K562 (cell line): ENCODE data around the gene NRTN. TPM values are rescaled to one million over a fixed set of nuclear protein-coding genes. Genes with fewer than 3 reads are reported as not detected.
A peak's percentile ranks its signal among the peaks of the same experiment; 100 is the strongest.

Source experiments
- CREB1 ChIP-seq, 2 experiments: sonication (generic) in 1 of 2; formaldehyde crosslinking in 1 of 2; IDR thresholded peaks; 2 replicates each; pipeline versions ENCODE4 v1.6.1 to v1.8.0; 2012 to 2022; ENCODE audit warnings: inconsistent platforms in 1 of 2, mild to moderate bottlenecking in 1 of 2, missing genetic modification reagents in 1 of 2, moderate library complexity in 1 of 2
- NELFE ChIP-seq: IDR thresholded peaks from 2 replicates; pipeline ENCODE4 v1.6.1; 2011; ENCODE audit warnings: mild to moderate bottlenecking; ENCODE audit not compliant: insufficient read depth, insufficient read length
- POLR2G ChIP-seq: fragments of 200-400 bp; formaldehyde crosslinking; IDR thresholded peaks from 2 replicates; pipeline ENCODE4 v1.6.1; 2017; ENCODE audit warnings: low read depth, mild to moderate bottlenecking, antibody characterized with exemption, low read length, moderate library complexity
- SFPQ ChIP-seq: fragments of 200-400 bp; formaldehyde crosslinking; IDR thresholded peaks from 2 replicates; pipeline ENCODE4 v1.6.1; 2017; ENCODE audit warnings: mild to moderate bottlenecking, low read depth, low read length, moderate library complexity
- TFE3 ChIP-seq: fragments of 450-650 bp; formaldehyde crosslinking; IDR thresholded peaks from 2 replicates; pipeline ENCODE4 v1.4.0; 2020; ENCODE audit warnings: mild to moderate bottlenecking, mixed read lengths
- polyA plus RNA-seq, 8 experiments: library from polyadenylated mRNA; depleted of rRNA in 4 of 8; stranded (reverse) in 5 of 8; unstranded in 3 of 8; fragments of >200 nt; fragmentation: Nextera tagmentation in 2 of 8; fragmentation: Illumina TruSeq in 1 of 8; extraction: Ambion mirVana in 2 of 8; extraction: Trizol in 1 of 8; gene quantifications; 2 replicates each; pipeline versions ENCODE4 v1.2.1 to v1.2.3, GENCODE V29; 2011 to 2014; ENCODE audit warnings: inconsistent platforms in 1 of 8, missing spikeins in 1 of 8
- total RNA-seq, 7 experiments: library from RNA; depleted of rRNA in 6 of 7; stranded (reverse); fragments of >200 nt in 6 of 7; fragmentation: Illumina TruSeq in 2 of 7; extraction: Trizol in 2 of 7; gene quantifications; 2 replicates each; pipeline versions ENCODE4 v1.2.1 to v1.2.3, GENCODE V29; 2011 to 2021; ENCODE audit warnings: low replicate concordance in 1 of 7
- TF ChIP-seq, protein P1 (sequence below): sonication (generic); formaldehyde crosslinking; IDR thresholded peaks from 2 replicates; pipeline ENCODE4 v1.8.1; 2023; ENCODE audit warnings: mild to moderate bottlenecking, missing genetic modification reagents
- TF ChIP-seq, protein P2 (sequence below): IDR thresholded peaks from 2 replicates; pipeline ENCODE4 v1.6.1; 2011; ENCODE audit warnings: borderline replicate concordance, low read depth, mild to moderate bottlenecking, moderate library complexity, low read length; ENCODE audit not compliant: insufficient read depth, poor library complexity, severe bottlenecking

Gene NRTN
- total and polyA plus RNA-seq, 9 of the 15 experiments (the other 6 are each of a cell fraction or from before 2014, with no cell fraction given): 0.62 to 8.1 (median 1.6) TPM; not detected in 2

- TF ChIP-seq, protein P1, sequence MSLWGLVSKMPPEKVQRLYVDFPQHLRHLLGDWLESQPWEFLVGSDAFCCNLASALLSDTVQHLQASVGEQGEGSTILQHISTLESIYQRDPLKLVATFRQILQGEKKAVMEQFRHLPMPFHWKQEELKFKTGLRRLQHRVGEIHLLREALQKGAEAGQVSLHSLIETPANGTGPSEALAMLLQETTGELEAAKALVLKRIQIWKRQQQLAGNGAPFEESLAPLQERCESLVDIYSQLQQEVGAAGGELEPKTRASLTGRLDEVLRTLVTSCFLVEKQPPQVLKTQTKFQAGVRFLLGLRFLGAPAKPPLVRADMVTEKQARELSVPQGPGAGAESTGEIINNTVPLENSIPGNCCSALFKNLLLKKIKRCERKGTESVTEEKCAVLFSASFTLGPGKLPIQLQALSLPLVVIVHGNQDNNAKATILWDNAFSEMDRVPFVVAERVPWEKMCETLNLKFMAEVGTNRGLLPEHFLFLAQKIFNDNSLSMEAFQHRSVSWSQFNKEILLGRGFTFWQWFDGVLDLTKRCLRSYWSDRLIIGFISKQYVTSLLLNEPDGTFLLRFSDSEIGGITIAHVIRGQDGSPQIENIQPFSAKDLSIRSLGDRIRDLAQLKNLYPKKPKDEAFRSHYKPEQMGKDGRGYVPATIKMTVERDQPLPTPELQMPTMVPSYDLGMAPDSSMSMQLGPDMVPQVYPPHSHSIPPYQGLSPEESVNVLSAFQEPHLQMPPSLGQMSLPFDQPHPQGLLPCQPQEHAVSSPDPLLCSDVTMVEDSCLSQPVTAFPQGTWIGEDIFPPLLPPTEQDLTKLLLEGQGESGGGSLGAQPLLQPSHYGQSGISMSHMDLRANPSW (CRISPR knock-in tag): no peak
- TF ChIP-seq TFE3 (no peak), NELFE (no peak), CREB1 (IDR thresholded peaks at IDR 0.05) (no peak), CREB1 (CRISPR knock-in tag; IDR thresholded peaks at IDR 0.05) (no peak), POLR2G (0 out of 2 replicates have a peak, but pooled peaks have one; percentile 11), SFPQ (no peak)
- TF ChIP-seq, protein P2, sequence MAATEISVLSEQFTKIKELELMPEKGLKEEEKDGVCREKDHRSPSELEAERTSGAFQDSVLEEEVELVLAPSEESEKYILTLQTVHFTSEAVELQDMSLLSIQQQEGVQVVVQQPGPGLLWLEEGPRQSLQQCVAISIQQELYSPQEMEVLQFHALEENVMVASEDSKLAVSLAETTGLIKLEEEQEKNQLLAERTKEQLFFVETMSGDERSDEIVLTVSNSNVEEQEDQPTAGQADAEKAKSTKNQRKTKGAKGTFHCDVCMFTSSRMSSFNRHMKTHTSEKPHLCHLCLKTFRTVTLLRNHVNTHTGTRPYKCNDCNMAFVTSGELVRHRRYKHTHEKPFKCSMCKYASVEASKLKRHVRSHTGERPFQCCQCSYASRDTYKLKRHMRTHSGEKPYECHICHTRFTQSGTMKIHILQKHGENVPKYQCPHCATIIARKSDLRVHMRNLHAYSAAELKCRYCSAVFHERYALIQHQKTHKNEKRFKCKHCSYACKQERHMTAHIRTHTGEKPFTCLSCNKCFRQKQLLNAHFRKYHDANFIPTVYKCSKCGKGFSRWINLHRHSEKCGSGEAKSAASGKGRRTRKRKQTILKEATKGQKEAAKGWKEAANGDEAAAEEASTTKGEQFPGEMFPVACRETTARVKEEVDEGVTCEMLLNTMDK: peak; percentile 18
Observed at GRCh38 chr19:5823579-5824281, 18.9 kb downstream of the NRTN start (continued).
